Dermis blood vessel endothelial cell (primary cell): ENCODE results near the gene JAKMIP2. TPM values are rescaled to one million over a fixed set of nuclear protein-coding genes. Genes with fewer than 3 reads are reported as not detected.

Experiments
- DNase-seq: peaks from one replicate; pipeline ENCODE4 v3.0.0; 2010
- total RNA-seq: library from RNA; depleted of rRNA; stranded (reverse); fragments of >200 nt; gene quantifications from 2 replicates; pipeline ENCODE4 v1.2.3, GENCODE V29; 2014

JAKMIP2 gene
- total RNA-seq, 1 donor from 2014 or later: not detected

GRCh38 chr5:147786142-147786541, 3.6 kb upstream of the JAKMIP2 start:
- no peak for DNase-seq

GRCh38 chr5:147784146-147784987, 1.8 kb upstream of the JAKMIP2 start:
- DNase-seq: no peak

- no peak for DNase-seq
Measured at GRCh38 chr5:147780924-147781573, 1.5 kb downstream of the JAKMIP2 start.

GRCh38 chr5:147779694-147780093, 2.8 kb downstream of the JAKMIP2 start:
- DNase-seq: no peak

GRCh38 chr5:147776989-147777388, 5.5 kb downstream of the JAKMIP2 start:
- no peak for DNase-seq

- no peak for DNase-seq
Measured at GRCh38 chr5:147773587-147773986, 8.9 kb downstream of the JAKMIP2 start.

- DNase-seq: no peak
Measured at GRCh38 chr5:147773139-147773538, 9.4 kb downstream of the JAKMIP2 start.

- no peak for DNase-seq
Measured at GRCh38 chr5:147767048-147767447, 15.5 kb downstream of the JAKMIP2 start.

- no peak for DNase-seq
Measured at GRCh38 chr5:147763791-147764525, 18.6 kb downstream of the JAKMIP2 start.

- DNase-seq: no peak
Measured at GRCh38 chr5:147760086-147760875, 22.2 kb downstream of the JAKMIP2 start.

GRCh38 chr5:147759441-147759840, 23.1 kb downstream of the JAKMIP2 start:
- DNase-seq: no peak

- DNase-seq: no peak
Measured at GRCh38 chr5:147756566-147756965, 26.0 kb downstream of the JAKMIP2 start.

- DNase-seq: no peak
Measured at GRCh38 chr5:147754372-147755122, 28.0 kb downstream of the JAKMIP2 start.

GRCh38 chr5:147753765-147754164, 28.8 kb downstream of the JAKMIP2 start:
- no peak for DNase-seq

- no peak for DNase-seq
Measured at GRCh38 chr5:147752666-147753290, 29.8 kb downstream of the JAKMIP2 start.

GRCh38 chr5:147752033-147752432, 30.5 kb downstream of the JAKMIP2 start:
- no peak for DNase-seq

GRCh38 chr5:147751156-147751830, 31.2 kb downstream of the JAKMIP2 start:
- DNase-seq: no peak

GRCh38 chr5:147750065-147750464, 32.5 kb downstream of the JAKMIP2 start:
- no peak for DNase-seq

- DNase-seq: no peak
Measured at GRCh38 chr5:147748590-147748989, 33.9 kb downstream of the JAKMIP2 start.

GRCh38 chr5:147746986-147747385, 35.5 kb downstream of the JAKMIP2 start:
- no peak for DNase-seq
